SHP77 (cell line): ENCODE results near the gene RASAL3.
"Not testable (repeated sequence)": the region's sequence is repeated elsewhere in the genome, so short reads cannot be mapped to it uniquely, and the experiment has no call there.

Source experiments
- DNase-seq, 2 experiments: peaks; one replicate each; lab custom pipeline; 2025; lab: John Stamatoyannopoulos, UW

RASAL3 gene

DNA sequence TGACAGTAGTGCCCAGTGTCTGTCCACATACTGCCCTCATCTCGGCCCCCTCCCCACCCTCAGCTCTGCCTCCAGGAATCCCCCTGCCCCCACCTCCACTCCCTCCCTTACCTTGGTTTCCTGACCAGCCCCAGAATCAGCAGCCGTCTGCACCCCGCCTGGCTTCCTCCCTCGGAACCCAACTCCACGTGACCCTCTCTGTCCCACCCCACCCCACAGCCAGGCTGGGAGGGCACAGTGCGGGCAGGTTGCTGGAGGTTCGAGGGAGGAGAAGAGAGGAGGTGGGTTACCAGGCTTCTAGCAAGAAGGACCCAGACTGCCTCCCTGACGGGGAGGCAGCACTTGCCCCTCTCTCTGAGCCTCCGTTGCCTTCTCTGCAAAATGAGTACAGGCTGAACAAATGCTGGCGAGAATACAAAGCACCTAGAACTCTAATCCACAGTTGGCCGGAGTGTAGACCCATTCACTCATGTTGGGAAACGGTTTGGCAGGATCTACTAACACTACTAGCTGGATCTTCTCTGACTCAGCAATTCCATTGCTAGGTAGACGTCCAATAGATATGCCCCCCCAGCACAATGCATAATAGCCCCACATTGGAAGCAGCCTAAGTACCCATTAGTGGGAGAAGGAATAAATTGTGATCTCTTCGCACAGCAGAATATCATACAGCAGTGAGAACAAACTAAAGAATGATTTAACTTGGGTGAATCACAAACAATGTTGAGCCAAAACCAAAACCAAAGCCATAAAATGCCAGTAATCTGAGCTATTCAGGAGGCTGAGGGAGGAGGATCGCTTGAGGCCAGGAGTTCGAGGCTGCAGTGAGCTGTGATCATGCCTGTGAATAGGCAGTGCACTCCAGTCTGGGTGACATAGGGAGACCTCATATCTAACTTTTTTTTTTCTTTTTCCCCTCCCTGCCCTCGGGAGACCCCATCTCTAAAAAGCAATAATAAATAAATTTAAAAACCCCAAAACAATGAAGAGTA is at the start of gene RASAL3:
TSS of gene RASAL3 (minus strand) at position 151 of the 992 bp plus-strand sequence. CDS start 186 bp downstream, outside the sequence.
- DNase-seq: no peak

DNA sequence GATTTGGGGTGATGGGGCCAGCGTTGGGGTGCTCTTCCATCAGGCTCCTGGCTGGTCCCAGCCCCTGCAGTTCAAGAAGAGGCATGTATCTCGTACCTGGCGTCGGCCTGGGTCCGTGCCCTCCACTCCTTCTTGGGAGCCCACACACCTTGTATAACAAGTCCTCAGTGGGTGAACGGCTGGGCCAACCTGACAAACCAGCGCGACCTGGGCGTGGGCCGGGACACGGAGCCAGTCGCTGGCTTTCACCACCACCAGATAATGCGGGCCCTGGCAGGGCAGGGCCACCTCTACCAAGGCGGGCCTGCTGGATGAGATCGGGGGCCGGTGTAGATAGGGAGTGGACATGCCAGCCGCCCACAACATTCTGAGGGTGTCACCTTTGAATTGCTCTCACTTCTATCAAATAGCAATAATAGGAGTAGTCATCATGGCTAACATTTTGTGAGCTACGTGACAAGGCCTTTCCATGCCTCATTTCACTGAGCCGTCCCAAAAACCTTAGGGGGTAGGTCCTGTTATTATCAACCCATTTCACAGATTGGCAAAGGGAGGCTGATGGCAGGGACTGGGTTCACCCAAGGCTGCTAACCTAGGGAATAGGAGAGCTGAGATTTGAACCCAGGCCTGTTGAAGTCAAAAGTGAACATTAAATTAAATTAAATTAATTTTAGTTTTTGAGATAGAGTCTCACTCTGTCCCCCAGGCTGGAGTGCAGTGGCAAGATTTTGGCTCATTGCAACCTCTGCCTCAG is 47.5 kb upstream of the RASAL3 start:
- no peak for DNase-seq

DNA sequence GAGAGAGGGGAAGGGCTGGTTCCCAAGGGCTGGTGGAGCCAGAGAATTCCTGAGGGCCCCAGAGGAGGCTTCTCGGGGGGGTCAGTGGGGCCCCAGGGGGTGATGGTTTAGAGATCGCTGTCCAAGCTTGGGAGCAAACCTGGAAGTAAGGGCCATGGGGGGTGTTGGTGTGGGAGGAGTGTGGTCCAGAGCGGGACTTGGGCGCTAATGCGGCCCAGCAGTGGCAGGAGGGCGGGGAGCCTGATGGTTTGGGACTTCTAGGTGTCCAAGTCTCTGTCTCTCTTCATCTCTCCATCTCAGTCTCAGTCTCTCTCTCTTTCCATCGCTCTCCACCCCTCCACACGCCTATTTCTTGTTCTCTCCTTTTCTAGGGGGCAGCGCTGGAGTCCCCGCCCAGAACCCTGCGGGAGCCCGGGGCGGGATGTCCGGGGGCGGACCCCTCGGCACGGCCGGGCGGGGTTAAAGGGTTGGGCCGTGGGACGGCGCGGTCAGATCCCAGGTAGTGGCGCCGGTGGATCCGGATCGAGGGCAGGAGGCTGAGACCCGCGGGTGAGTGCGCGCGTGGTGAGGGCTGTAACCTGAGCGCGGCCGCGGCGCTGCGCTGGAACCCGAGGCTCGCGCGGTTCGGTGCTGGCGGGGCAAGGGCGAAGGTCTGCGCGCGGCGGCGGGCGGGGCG is 43.8 kb upstream of the RASAL3 start, which contains the start of gene CYP4F22:
TSS of gene CYP4F22 (plus strand) at position 491 of the 676 bp plus-strand sequence. CDS start 16,812 bp downstream, outside the sequence.
- DNase-seq: no peak

- DNase-seq: no peak
These were observed 43.0 kb upstream of the RASAL3 start for GRCh38 chr19:15507068-15508034.

- DNase-seq: no peak
These were observed 41.8 kb upstream of the RASAL3 start for GRCh38 chr19:15506074-15506571.

DNA sequence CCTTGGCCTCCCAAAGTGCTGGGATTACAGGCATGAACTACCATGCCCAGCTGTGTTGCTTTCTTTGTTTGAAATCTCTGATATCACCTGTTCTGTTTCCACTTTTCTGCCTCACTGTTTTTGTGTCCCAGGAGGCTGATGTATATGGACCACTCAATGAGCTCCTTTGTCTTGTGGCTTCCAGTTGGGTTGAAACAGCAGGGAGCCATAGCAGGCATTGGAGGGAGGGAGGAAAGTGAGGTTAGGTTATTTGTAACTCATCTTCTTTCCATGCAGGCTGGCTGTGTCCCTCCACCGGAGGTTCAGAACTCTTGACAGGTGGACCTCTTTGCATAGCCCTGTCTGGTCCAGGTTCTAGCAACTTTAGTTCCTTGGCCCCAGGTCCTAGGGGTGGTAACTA is 37.9 kb upstream of the RASAL3 start:
- DNase-seq: no peak

GRCh38 chr19:15501596-15501995 is 37.3 kb upstream of the RASAL3 start:
- DNase-seq: no peak

- no peak for DNase-seq
These were observed 34.6 kb upstream of the RASAL3 start for GRCh38 chr19:15498910-15499309.

- DNase-seq: no peak
These were observed 34.0 kb upstream of the RASAL3 start for GRCh38 chr19:15498156-15498858.

- DNase-seq: no peak
These were observed 30.8 kb upstream of the RASAL3 start for GRCh38 chr19:15495151-15495550.

GRCh38 chr19:15488489-15489226 is 24.3 kb upstream of the RASAL3 start:
- no peak for DNase-seq

DNA sequence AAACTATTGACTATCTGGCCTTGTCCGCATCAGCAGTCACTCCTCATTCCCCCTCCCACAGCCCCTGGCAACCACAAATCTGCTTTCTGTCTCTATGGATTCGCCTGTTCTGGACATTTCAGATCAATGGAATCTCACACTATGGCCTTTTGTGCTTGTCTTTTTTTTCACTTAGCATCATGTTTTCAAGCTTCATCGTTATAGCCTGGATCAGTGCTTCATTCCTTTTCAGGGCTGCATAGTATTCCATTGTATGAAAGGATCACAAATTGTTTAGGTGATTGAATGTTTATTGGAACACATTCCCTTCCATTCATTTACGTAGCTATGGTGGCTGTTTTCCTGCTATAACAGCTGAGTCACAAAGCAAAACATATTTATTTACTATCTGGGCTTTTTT is 22.7 kb upstream of the RASAL3 start:
- no peak for DNase-seq

DNA sequence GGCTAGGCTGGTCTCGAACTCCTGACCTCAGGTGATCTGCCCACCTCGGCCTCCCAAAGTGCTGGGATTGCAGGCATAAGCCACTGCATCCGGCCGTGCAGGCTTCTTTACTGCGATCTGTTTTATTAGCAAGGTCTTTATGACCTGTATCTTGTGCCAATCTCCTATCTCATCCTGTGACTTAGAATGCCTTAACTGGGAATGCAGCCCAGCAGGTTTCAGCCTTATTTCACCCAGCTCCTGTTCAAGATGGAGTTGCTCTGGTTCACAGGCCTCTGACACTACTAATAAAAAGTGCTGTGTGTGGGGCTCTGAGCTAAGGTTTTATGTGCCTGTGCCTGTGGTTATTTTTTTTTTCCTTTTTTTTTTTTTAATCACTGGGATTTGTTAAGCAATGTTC is 21.4 kb upstream of the RASAL3 start:
- DNase-seq: not testable (repeated sequence)

DNA sequence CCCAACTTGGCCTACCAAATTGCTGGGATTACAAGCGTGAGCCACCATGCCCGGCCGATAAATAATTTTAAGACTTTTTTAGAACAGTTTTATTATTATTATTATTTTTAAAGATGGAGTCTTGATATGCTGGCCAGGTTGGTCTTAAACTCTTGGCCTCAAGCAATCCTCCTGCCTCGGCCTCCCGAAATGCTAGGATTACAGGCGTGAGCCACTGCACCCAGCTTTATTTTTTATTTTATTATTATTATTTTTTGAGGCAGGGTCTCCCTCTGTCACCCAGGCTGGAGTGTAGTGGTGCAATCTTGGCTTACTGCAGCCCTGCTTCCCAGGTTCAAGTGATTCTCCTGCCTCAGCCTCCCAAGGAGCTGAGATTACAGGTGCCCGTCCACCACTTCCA is 16.7 kb upstream of the RASAL3 start:
- not testable (repeated sequence) for DNase-seq

- peak in 1 of 2 experiments; percentile 62 for DNase-seq
These were observed 15.3 kb upstream of the RASAL3 start, which contains the start of gene PGLYRP2 for GRCh38 chr19:15479391-15480345. PGLYRP2 (minus strand) TSS chr19:15479501; CDS start chr19:15479371, 130 bp downstream.

- DNase-seq: no peak
These were observed 12.0 kb upstream of the RASAL3 start for GRCh38 chr19:15476325-15476724.

DNA sequence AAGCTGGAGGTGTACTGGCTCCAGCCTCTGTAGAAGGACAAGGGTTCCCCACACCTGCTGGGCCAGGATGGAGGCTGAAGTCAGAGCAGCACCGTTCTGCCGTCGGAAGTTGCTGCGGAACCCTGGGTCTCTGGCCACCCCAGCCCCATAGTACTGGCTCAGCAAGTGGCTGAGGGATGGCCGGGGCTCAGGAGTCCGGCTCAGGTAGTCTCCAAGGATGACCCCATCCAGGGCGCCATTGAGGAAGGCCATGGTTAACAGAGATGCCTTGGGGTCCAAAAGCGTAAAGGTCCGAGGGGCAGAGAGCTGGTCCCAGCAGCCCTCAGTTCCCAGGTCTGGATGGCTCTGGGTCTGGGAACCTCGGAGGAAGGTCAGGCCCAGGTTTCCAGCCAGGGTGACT is 11.3 kb upstream of the RASAL3 start:
- DNase-seq: no peak

- no peak for DNase-seq
These were observed 10.8 kb upstream of the RASAL3 start for GRCh38 chr19:15475169-15475568.
